ENCODE measurements around the gene SIK3. TPM values are rescaled to one million over a fixed set of nuclear protein-coding genes. Genes with fewer than 3 reads are reported as not detected.
"Not testable (repeated sequence)": the region's sequence is repeated elsewhere in the genome, so short reads cannot be mapped to it uniquely, and the experiment has no call there.

The SIK3 gene
- total RNA-seq, 1 donor from 2014 or later = 54.6 TPM

- no peak for DNase-seq (ENCODE audit: low spot score)
Observed at GRCh38 chr11:117045956-117046355, 52.3 kb downstream of the SIK3 start.

- DNase-seq (ENCODE audit: low spot score) = no peak
Observed at GRCh38 chr11:117045196-117045595, 53.0 kb downstream of the SIK3 start.

- no peak for DNase-seq (ENCODE audit: low spot score)
Observed at GRCh38 chr11:117044287-117045035, 53.8 kb downstream of the SIK3 start.

DNA sequence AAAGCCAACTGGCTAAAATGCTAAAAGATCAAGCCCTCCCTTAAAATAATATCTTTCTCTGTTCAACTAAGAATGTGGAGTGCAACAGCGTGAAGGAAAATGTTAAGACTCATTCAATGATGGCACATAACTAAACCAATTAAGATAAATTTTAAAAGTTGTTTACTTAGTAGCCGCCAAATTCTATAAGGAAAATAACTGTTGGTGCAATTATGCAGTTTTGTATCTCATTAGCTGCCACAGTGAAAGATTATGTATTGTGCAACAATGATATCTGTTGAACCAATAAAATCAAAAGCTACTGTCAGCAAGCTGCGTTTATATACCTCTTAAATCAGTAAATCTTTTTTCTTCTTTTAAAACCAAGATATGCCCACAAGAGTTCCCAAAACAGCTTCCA, 55.5 kb downstream of the SIK3 start:
- DNase-seq (ENCODE audit: low spot score) = no peak

DNA sequence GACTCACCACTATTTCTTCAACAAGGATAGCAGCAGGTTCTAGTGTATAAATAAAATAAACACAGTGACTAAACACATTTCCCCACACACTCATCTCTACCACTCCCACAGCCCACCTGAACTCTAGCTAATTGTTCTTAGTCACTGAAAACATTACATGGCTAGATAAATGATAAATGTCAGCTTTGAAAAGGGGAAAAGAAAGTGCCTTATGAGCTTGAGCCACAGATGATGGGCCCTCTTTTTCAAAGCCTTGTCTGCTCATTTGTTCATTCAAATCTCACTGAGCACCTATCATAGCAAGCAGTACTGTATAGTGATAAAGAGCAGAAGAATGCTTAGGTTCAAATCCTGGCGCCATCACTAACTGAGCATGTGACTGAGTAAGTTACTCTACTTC, 58.3 kb downstream of the SIK3 start:
- DNase-seq (ENCODE audit: low spot score) = no peak

GRCh38 chr11:117039270-117039669, 59.0 kb downstream of the SIK3 start:
- no peak for DNase-seq (ENCODE audit: low spot score)

GRCh38 chr11:117037975-117038350, 60.3 kb downstream of the SIK3 start:
- DNase-seq (ENCODE audit: low spot score) = no peak

- no peak for DNase-seq (ENCODE audit: low spot score)
Observed at GRCh38 chr11:117037279-117037974, 60.8 kb downstream of the SIK3 start.

GRCh38 chr11:117034901-117035300, 63.3 kb downstream of the SIK3 start:
- no peak for DNase-seq (ENCODE audit: low spot score)

- no peak for DNase-seq (ENCODE audit: low spot score)
Observed at GRCh38 chr11:117026593-117027330, 71.5 kb downstream of the SIK3 start.

- DNase-seq (ENCODE audit: low spot score) = not testable (repeated sequence)
Observed at GRCh38 chr11:117023707-117024106, 74.5 kb downstream of the SIK3 start.

- DNase-seq (ENCODE audit: low spot score) = no peak
Observed at GRCh38 chr11:117023178-117023577, 75.0 kb downstream of the SIK3 start.

DNA sequence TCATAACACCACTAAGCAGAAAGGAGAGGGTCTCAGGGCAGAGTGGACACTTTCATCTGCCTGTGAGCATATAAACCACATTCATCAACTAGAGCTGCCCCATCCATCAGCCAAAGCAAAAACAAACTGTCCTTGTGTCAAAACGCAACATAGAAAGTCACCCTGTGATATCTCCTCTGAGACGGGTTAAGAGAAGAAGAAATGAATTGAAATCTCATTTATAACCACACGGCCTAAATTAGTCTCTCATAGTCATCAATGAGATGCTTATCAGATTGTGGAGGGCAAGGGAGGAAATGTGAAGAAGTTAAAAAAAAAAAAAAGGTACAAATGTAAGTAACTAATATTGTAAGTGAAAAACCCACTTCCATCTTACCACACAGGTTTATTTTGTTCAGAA, 75.7 kb downstream of the SIK3 start:
- no peak for DNase-seq (ENCODE audit: low spot score)

- no peak for DNase-seq (ENCODE audit: low spot score)
Observed at GRCh38 chr11:117020869-117021564, 77.2 kb downstream of the SIK3 start.

GRCh38 chr11:117020287-117020686, 77.9 kb downstream of the SIK3 start:
- no peak for DNase-seq (ENCODE audit: low spot score)

GRCh38 chr11:117019871-117020270, 78.4 kb downstream of the SIK3 start:
- DNase-seq (ENCODE audit: low spot score) = no peak

DNA sequence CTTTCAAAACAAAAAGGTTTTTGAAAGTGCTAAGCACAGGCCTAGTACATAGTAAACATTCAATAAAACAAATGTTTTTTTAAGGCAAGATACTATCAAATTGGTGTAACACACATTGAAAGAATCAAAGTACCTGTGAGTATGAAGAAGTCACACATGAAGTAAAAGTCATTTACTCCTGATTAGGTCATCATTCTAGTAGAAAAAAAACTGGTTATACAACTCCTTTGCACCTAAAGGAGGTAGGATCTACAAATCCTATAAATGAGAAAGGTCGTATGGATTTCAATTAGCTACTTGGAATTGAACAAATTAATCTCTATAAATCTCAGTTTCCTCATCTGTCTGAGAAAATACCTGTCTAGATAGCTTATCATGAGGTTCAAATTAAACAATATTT, 80.8 kb downstream of the SIK3 start:
- DNase-seq (ENCODE audit: low spot score) = no peak

GRCh38 chr11:117016747-117017146, 81.5 kb downstream of the SIK3 start:
- DNase-seq (ENCODE audit: low spot score) = no peak

- DNase-seq (ENCODE audit: low spot score) = no peak
Observed at GRCh38 chr11:117016246-117016645, 82.0 kb downstream of the SIK3 start.

GRCh38 chr11:117011541-117011898, 86.7 kb downstream of the SIK3 start:
- no peak for DNase-seq (ENCODE audit: low spot score)

GRCh38 chr11:117010808-117011540, 87.3 kb downstream of the SIK3 start:
- DNase-seq (ENCODE audit: low spot score) = no peak

Data from mucosa of gallbladder (tissue), 1 donor.